T47D (cell line): ENCODE data around the gene RPL36A.

Experiments
- DNase-seq, 2 experiments: peaks; one replicate each; pipeline versions ENCODE4 v3.0.0 to v3.0.0-alpha.2; 2011 to 2012; ENCODE audit warnings: low read depth in 1 of 2, low spot score in 1 of 2
- JUND ChIP-seq: IDR thresholded peaks from 2 replicates; pipeline ENCODE4 v1.6.1; 2012; ENCODE audit warnings: low read depth
- in situ Hi-C: cut with HindIII; loops from 2 replicates; pipeline ENCODE4 v1.10.0; 2016; ENCODE audit warnings: low sequenced_read_pairs, low pct_unique_long_range_greater_than_20kb

The RPL36A gene

DNA sequence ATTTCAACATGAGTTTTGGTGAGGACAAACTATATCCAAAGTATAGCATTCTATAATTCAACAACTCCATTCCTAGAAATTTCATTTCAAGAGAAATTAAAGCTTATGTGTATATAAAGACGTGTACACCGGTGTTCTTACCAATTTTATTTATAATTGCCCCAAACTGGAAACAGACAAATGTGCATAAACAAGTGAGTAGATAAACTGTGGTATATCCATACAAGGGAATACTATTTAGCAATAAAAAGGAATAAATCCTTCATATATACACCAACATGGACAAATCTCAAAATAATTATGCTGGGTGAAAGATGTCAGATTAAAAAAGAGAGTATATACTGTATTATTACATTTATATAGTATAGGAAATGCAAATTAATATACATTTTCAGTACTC, 37.1 kb downstream of the RPL36A start:
- in situ Hi-C loops: no loop called here
- no peak for DNase-seq
- TF ChIP-seq JUND: no peak

DNA sequence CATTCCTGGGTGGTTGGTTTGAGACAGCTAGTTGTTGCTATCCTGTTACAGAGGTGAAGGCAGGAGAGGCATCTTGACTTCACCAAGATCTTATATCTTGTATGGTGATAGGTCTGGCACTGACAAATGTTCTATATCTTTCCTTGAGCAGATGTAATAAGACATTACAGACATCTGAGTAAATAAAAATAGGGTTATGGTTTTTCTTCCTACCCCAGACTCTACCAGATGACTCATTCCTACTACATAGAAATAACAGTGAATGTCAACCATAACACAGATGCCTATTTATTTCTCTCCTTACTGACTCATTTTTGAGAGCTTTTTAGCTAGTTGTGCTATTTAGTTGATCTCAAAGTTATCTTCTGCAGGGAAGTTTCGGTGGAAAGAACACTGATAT, 39.1 kb downstream of the RPL36A start:
- no peak for TF ChIP-seq JUND
- DNase-seq: no peak
- in situ Hi-C loops: no loop called here

DNA sequence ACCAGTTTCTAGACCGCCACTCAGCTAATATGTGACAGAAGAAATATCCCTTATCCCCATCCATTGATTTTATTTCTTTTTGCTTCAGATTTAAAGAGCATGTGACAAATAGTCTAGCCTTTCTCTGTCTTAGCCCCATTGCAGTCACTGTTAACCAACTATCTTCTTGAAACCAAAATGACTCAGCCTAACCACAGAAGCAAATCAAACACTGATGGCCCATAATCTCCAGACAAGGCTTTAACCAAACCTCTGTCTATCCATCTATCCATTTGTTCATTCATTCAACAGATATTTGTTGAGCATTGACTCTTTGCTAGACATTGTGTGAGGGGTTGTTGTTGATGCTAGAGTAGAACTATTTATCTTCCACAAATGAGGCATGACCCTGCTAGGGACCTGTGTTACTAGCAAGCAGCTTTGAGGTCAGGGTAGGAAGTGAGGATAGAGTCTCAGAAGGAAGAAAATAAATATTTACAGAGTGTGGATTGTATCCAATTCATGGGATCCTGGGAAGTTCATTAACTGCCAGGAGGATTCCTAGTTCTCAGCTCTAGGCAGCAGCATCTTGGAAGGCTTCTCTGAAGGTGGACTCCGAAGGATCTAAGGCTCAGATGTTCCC, 39.8 kb downstream of the RPL36A start:
- no peak for DNase-seq
- no peak for TF ChIP-seq JUND
- in situ Hi-C loops: no loop called here

DNA sequence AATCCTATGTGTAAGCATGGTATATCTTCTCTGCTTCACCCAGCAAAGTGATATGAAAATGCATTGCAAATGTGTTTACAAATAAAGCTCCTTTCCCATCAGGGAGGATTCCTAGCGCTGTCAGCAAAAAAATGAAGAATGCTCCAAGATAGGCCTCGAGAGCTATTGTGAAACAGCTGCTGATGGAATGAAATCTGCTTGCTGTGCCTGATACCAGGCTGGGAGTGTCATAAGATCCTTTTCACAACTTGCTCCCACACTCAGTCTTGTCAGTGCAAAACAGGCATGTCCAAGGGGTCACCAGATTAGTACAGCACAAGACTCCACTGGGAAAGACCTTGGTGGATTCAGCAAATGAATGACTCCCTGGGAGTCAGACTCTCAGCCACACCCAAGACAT, 51.3 kb downstream of the RPL36A start:
- TF ChIP-seq JUND: no peak
- in situ Hi-C loops: no loop called here
- no peak for DNase-seq
